NCI-H526 treated with DMSO at 0.1 percent for 48 hours (cell line): ENCODE measurements around the gene SSTR3.
"Not testable (repeated sequence)": the region's sequence is repeated elsewhere in the genome, so short reads cannot be mapped to it uniquely, and the experiment has no call there.

Experiments
- DNase-seq: peaks from one replicate; lab custom pipeline; 2025; lab: John Stamatoyannopoulos, UW

Gene SSTR3

GRCh38 chr22:37181681-37182080 lies 30.6 kb downstream of the SSTR3 start:
- no peak for DNase-seq

GRCh38 chr22:37180531-37181231 lies 31.6 kb downstream of the SSTR3 start:
- DNase-seq, result no peak

GRCh38 chr22:37179622-37180420 lies 32.5 kb downstream of the SSTR3 start:
- no peak for DNase-seq

- DNase-seq, result no peak
Observed at GRCh38 chr22:37179126-37179470, 33.2 kb downstream of the SSTR3 start.

GRCh38 chr22:37178350-37179125 lies 33.7 kb downstream of the SSTR3 start:
- DNase-seq, result no peak

GRCh38 chr22:37177755-37178154 lies 34.5 kb downstream of the SSTR3 start:
- DNase-seq, result no peak

- no peak for DNase-seq
Observed at GRCh38 chr22:37177221-37177620, 35.1 kb downstream of the SSTR3 start.

GRCh38 chr22:37176464-37177061 lies 35.7 kb downstream of the SSTR3 start:
- DNase-seq, result no peak

GRCh38 chr22:37175414-37176281 lies 36.6 kb downstream of the SSTR3 start:
- DNase-seq, result no peak

- no peak for DNase-seq
Observed at GRCh38 chr22:37174964-37175363, 37.3 kb downstream of the SSTR3 start.

GRCh38 chr22:37173709-37174108 lies 38.6 kb downstream of the SSTR3 start:
- DNase-seq, result no peak

- no peak for DNase-seq
Observed at GRCh38 chr22:37172266-37173245, 39.7 kb downstream of the SSTR3 start.

- DNase-seq, result no peak
Observed at GRCh38 chr22:37171662-37172061, 40.6 kb downstream of the SSTR3 start.

- DNase-seq, result not testable (repeated sequence)
Observed at GRCh38 chr22:37170689-37171405, 41.4 kb downstream of the SSTR3 start.

GRCh38 chr22:37169947-37170688 lies 42.2 kb downstream of the SSTR3 start:
- no peak for DNase-seq

GRCh38 chr22:37169406-37169805 lies 42.9 kb downstream of the SSTR3 start:
- no peak for DNase-seq

GRCh38 chr22:37167981-37168647 lies 44.2 kb downstream of the SSTR3 start:
- DNase-seq, result no peak
